OCI-LY7 (cell line): ENCODE data around the gene MESD. TPM values are rescaled to one million over a fixed set of nuclear protein-coding genes. Genes with fewer than 3 reads are reported as not detected.

Source experiments
- Bru-seq: library from RNA; stranded (reverse); fragments of 400-500 nt; gene quantifications from one replicate; lab custom pipeline; 2021; lab: Mats Ljungman, UMichigan
- BruChase-seq, 2 experiments: library from RNA; stranded (reverse); fragments of 400-500 nt; gene quantifications; one replicate each; lab custom pipeline; 2021; lab: Mats Ljungman, UMichigan
- BruUV-seq: library from RNA; stranded (reverse); fragments of 400-500 nt; replicated peaks from 2 replicates; lab custom pipeline; 2021; lab: Mats Ljungman, UMichigan
- CTCF ChIA-PET: fragments of 300-600 bp; sonication (Branson Sonifier 250); formaldehyde crosslinking; loops from one replicate; lab custom pipeline; 2022; ENCODE audit warnings: antibody characterized with exemption; ENCODE audit not compliant: unreplicated experiment; lab: Charles Lee
- POLR2A ChIA-PET: fragments of 300-600 bp; sonication (Branson Sonifier 250); formaldehyde crosslinking; loops from one replicate; lab custom pipeline; 2022; ENCODE audit warnings: antibody characterized with exemption; lab: Charles Lee
- DNase-seq: peaks from one replicate; pipeline ENCODE4 v3.0.0-alpha.2; 2015; ENCODE audit warnings: low spot score
- H2AFZ ChIP-seq: fragments of 200-600 bp; sonication (generic), shearing (Covaris generic); 2 replicates; pipeline ENCODE4 v1.6.1; 2014; ENCODE audit warnings: mild to moderate bottlenecking, antibody characterized with exemption, low read length, moderate library complexity
- H3K27ac ChIP-seq: fragments of 200-600 bp; sonication (generic); 2 replicates; pipeline ENCODE4 v1.5.1; 2014; ENCODE audit warnings: mixed run types, low read depth, mild to moderate bottlenecking, moderate library complexity, low read length, inconsistent platforms; ENCODE audit not compliant: poor library complexity, severe bottlenecking
- H3K36me3 ChIP-seq: fragments of 200-600 bp; sonication (generic); 2 replicates; pipeline ENCODE4 v1.6.1; 2014; ENCODE audit warnings: mild to moderate bottlenecking, antibody characterized with exemption, low read length, moderate library complexity, mixed read lengths; ENCODE audit not compliant: insufficient read depth
- H3K4me1 ChIP-seq: fragments of 200-600 bp; sonication (generic); 2 replicates; pipeline ENCODE4 v1.5.1; 2014; ENCODE audit warnings: mild to moderate bottlenecking, low read length; ENCODE audit not compliant: insufficient read depth, poor library complexity, severe bottlenecking
- H3K4me2 ChIP-seq: fragments of 200-600 bp; sonication (generic); 2 replicates; pipeline ENCODE4 v1.6.1; 2014; ENCODE audit warnings: mild to moderate bottlenecking, low read length
- H3K4me3 ChIP-seq: fragments of 200-600 bp; sonication (generic); 2 replicates; pipeline ENCODE4 v1.5.1; 2014; ENCODE audit warnings: mild to moderate bottlenecking, low read depth, low read length; ENCODE audit not compliant: poor library complexity, severe bottlenecking
- H3K79me2 ChIP-seq: fragments of 200-600 bp; sonication (generic); 2 replicates; pipeline ENCODE4 v1.6.1; 2016; ENCODE audit warnings: low read depth, mild to moderate bottlenecking, low read length, moderate library complexity, mixed read lengths; ENCODE audit not compliant: insufficient read depth
- H3K9me2 ChIP-seq: fragments of 200-600 bp; sonication (generic); 2 replicates; pipeline ENCODE4 v1.6.1; 2016; ENCODE audit warnings: mild to moderate bottlenecking, low read length, mixed read lengths; ENCODE audit not compliant: insufficient read depth
- H3K9me3 ChIP-seq: fragments of 200-600 bp; sonication (generic); 2 replicates; pipeline ENCODE4 v1.6.1; 2014; ENCODE audit warnings: mild to moderate bottlenecking, mixed run types, low read length, mixed read lengths
- H4K20me1 ChIP-seq: fragments of 200-600 bp; sonication (generic); 2 replicates; pipeline ENCODE4 v1.6.1; 2014; ENCODE audit warnings: mild to moderate bottlenecking, antibody characterized with exemption, low read length, moderate library complexity, mixed read lengths; ENCODE audit not compliant: insufficient read depth
- CTCF ChIP-seq: fragments of 200-600 bp; sonication (generic); conservative IDR thresholded peaks from 2 replicates; pipeline ENCODE4 v1.5.1; 2014; ENCODE audit warnings: mild to moderate bottlenecking, antibody characterized with exemption, low read length, moderate library complexity, mixed read lengths
- EZH2phosphoT487 ChIP-seq: fragments of 200-600 bp; sonication (generic); IDR thresholded peaks from 2 replicates; pipeline ENCODE4 v1.6.1; 2018; ENCODE audit warnings: low read depth, borderline replicate concordance, mild to moderate bottlenecking, mixed run types, antibody characterized with exemption, low read length, moderate library complexity, mixed read lengths
- intact Hi-C: fragments of 100-400 bp; cut with micrococcal nuclease; formaldehyde crosslinking; loops from one replicate; pipeline ENCODE4 v1.10.0; 2022; ENCODE audit not compliant: unreplicated experiment
- long read RNA-seq: library from polyadenylated mRNA; stranded (forward); transcript quantifications from one replicate; pipeline ENCODE4 v2.0.0, GENCODE V29; 2022
- total RNA-seq, 2 experiments: library from RNA; depleted of rRNA in 1 of 2; stranded (reverse); fragments of >200 nt in 1 of 2; shearing (Covaris generic) in 1 of 2; gene quantifications; 2 replicates each; pipeline ENCODE4 v1.2.3, GENCODE V29; 2014 to 2022

The MESD gene
- total RNA-seq (2014; rRNA removed; shearing (Covaris generic)) (14.9 and 17.3 TPM in 2 replicates), total RNA-seq (2022) (27.7 and 27.9 TPM in 2 replicates), Bru-seq, nascent RNA (percentile 69 among the genes with signal in this experiment), BruChase-seq, experiment 1, labeled RNA remaining after a 6-hour chase (percentile 69 among the genes with signal in this experiment), BruChase-seq, experiment 2, labeled RNA remaining after a 2-hour chase (percentile 76 among the genes with signal in this experiment)
- long read RNA-seq, full-length matches to known transcripts, result 123 of 135 reads
- long read RNA-seq, partial matches to known transcripts, result 1 of 135 reads
- long read RNA-seq, other reads (novel, unspliced or antisense), result 11 of 135 reads

GRCh38 chr15:80989518-80990478 lies at the start of gene MESD:
Gene MESD, minus strand, starts transcription at chr15:80989819. Its CDS starts 28 bp downstream, at chr15:80989791.
- H2AFZ ChIP-seq, result peak within 1 kb of the TSS; percentile 97
- ChIA-PET CTCF (interaction anchor here (1.0 kb wide), 1 partner anchor 276 kb away, joined by 3 read pairs; no protein-coding TSS in a partner anchor), POLR2A (interaction anchor here (0.6 to 2.8 kb wide), 7 partner anchors 10 to 1760 kb away, joined by 3 to 24 read pairs (median 6); partner anchors contain the start of gene TLNRD1)
- TF ChIP-seq CTCF (no peak), EZH2phosphoT487 (no peak)
- DNase-seq, result peak; percentile 97
- peaks cover 44% of the 10 kb centered on the region for H3K79me2 ChIP-seq
- intact Hi-C loops, result loop anchor here (1.0 to 5.0 kb wide), 3 partner anchors 10 to 1677 kb away; partner anchors contain the start of gene TMED3
- H4K20me1 ChIP-seq, result peaks cover 13% of the 10 kb centered on the region; the same call in 1 of the 2 replicates
- H3K4me2 ChIP-seq, result peak within 1 kb of the TSS; percentile 93
- no peaks in the 10 kb centered on the region for H3K9me2 ChIP-seq
- H3K36me3 ChIP-seq, result peaks cover 8% of the 10 kb centered on the region; the same call in 1 of the 2 replicates
- peak within 1 kb of the TSS; percentile 47 for H3K27ac ChIP-seq
- peak within 1 kb of the TSS; percentile 86 for H3K4me3 ChIP-seq
- no peaks in the 10 kb centered on the region for H3K9me3 ChIP-seq
- BruUV-seq, result TSS peak; percentile 99
- H3K4me1 ChIP-seq, result peaks cover 38% of the 10 kb centered on the region

GRCh38 chr15:81038975-81039607 lies 49.5 kb upstream of the MESD start:
- no TSS peak for BruUV-seq
- Histone ChIP-seq H3K79me2 (no peaks in the 10 kb centered on the region), H3K4me1 (no peaks in the 10 kb centered on the region), H3K27ac (no peak overlapping the region), H3K9me3 (no peaks in the 10 kb centered on the region), H3K4me3 (no peak overlapping the region), H3K9me2 (no peaks in the 10 kb centered on the region), H2AFZ (no peak overlapping the region), H3K36me3 (no peaks in the 10 kb centered on the region), H3K4me2 (no peak overlapping the region), H4K20me1 (no peaks in the 10 kb centered on the region)
- ChIA-PET POLR2A (no interaction called here), CTCF (no interaction called here)
- intact Hi-C loops, result no loop called here
- DNase-seq, result no peak
- TF ChIP-seq CTCF (no peak), EZH2phosphoT487 (no peak)
